Neural cell (in vitro differentiated cells): ENCODE results near the gene FOXJ3.

Experiments
- CTCF ChIP-seq: fragments of 450-650 bp; IDR thresholded peaks from 2 replicates; pipeline ENCODE4 v1.5.1; 2014; ENCODE audit warnings: antibody characterized with exemption, mild to moderate bottlenecking, moderate library complexity; ENCODE audit not compliant: poor library complexity, severe bottlenecking
- EP300 ChIP-seq: fragments of 450-650 bp; conservative IDR thresholded peaks from 2 replicates; pipeline ENCODE4 v1.6.1; 2014; ENCODE audit warnings: antibody characterized with exemption, mild to moderate bottlenecking, moderate library complexity; ENCODE audit not compliant: poor library complexity, severe bottlenecking
- EZH2 ChIP-seq: fragments of 200-600, 300-800 bp; shearing (Covaris generic), sonication (generic); IDR thresholded peaks from 2 replicates; pipeline ENCODE4 v1.6.1; 2014; ENCODE audit warnings: antibody characterized with exemption, low read length, borderline replicate concordance, mild to moderate bottlenecking; ENCODE audit not compliant: insufficient read depth, poor library complexity, severe bottlenecking
- MXI1 ChIP-seq: fragments of 450-650 bp; conservative IDR thresholded peaks from 2 replicates; pipeline ENCODE4 v1.6.1; 2014; ENCODE audit warnings: antibody characterized with exemption, mild to moderate bottlenecking; ENCODE audit not compliant: poor library complexity, severe bottlenecking
- POLR2AphosphoS5 ChIP-seq: IDR thresholded peaks from 2 replicates; pipeline ENCODE4 v1.6.1; 2012
- RAD21 ChIP-seq: fragments of 450-650 bp; conservative IDR thresholded peaks from 2 replicates; pipeline ENCODE4 v1.6.1; 2014; ENCODE audit warnings: antibody characterized with exemption, mild to moderate bottlenecking, moderate library complexity

GRCh38 chr1:42177541-42177981, 157.5 kb downstream of the FOXJ3 start:
- TF ChIP-seq EP300 = no peak
- TF ChIP-seq EZH2 = no peak
- no peak for TF ChIP-seq CTCF
- no peak for TF ChIP-seq MXI1
- no peak for TF ChIP-seq POLR2AphosphoS5
- TF ChIP-seq RAD21 = no peak
